LoVo (cell line): ENCODE data around the gene ZRANB2.

Experiments used
- DNase-seq: peaks from one replicate; pipeline ENCODE4 v3.0.0-alpha.2; 2016; ENCODE audit warnings: low spot score

ZRANB2 gene

DNA sequence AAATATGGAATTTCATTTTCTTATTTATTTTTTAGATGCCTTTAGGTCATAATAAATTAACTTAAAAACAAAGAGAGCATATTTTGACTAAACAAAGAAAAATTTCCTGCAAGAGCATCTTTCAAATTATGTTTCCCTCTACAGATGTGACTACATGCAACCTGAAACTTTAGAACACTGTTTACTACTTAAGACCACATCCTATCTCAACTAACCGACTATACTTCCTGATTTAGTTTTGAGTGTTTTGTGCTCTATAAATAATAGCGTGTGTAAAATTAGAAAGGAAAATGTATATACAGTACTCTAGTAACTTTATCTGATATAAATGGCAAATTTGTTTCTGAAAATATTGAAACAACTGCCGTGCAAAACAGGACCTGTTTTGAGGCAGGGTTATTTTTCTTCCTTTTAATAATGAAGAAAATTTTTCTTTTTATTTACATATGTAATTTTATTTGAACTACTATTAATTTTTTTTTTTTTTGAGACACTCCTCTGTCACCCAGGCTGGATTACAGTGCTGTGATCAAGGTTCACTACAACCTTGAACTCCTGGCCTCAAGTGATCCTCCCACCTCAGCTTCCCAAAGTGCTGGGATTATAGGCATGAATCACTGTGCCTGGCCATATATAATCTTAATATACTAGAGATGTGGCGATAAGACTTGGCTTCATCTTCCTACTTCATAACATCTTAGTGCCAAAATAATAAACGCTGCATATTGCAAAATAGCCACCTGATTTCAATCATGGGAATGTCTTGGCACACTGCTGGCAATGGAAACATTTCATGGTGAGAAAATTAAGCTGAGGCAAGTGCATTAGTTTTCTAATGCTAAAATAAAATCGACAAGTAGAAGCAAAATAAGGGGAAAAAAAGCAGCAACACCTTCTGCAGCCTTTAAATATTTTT is 12.3 kb downstream of the ZRANB2 start:
- no peak for DNase-seq

DNA sequence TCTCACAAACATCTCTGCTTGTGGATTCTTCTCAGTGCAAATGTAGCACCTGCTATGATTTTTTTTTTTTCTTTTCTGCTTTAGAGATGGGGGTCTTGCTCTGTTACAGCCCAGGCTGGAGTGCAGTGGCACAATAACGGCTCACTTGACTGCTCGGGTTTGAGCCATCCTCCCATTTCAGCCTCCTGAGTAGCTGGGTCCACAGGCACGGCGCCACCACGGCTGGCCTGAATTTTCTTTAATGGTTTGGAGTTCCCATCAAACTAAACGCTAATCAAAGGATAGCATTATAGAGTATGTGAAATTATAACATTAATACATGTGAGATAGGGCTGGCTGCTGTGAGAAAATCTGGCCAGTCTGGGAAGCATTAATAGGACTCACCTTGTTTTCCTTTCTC is 26.0 kb downstream of the ZRANB2 start:
- DNase-seq = no peak

- DNase-seq = no peak
Measured at GRCh38 chr1:71054281-71054731, 26.5 kb downstream of the ZRANB2 start.

- DNase-seq = no peak
Measured at GRCh38 chr1:71053758-71054157, 27.1 kb downstream of the ZRANB2 start.

DNA sequence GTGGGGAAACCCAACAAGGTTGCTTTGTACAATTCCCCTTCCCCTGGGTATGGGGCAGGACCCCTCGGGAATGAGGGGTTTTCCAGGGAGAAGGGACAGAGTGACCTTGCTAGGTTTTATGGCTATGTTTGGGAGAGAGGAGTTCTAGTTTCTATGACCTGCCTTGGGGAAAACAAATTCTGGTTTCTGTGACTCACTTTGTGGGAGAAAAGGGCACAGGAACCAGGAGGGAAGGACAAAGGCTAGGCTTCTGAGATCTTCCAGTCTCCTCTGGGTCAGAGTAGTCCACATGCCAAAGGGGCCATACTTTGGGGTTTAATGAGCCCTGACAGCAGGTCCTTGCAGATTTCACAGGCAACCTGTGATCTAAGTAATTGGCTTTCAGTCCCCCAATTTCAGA is 27.7 kb downstream of the ZRANB2 start:
- no peak for DNase-seq

GRCh38 chr1:71049951-71050598 is 30.8 kb downstream of the ZRANB2 start:
- DNase-seq = peak; percentile 69

DNA sequence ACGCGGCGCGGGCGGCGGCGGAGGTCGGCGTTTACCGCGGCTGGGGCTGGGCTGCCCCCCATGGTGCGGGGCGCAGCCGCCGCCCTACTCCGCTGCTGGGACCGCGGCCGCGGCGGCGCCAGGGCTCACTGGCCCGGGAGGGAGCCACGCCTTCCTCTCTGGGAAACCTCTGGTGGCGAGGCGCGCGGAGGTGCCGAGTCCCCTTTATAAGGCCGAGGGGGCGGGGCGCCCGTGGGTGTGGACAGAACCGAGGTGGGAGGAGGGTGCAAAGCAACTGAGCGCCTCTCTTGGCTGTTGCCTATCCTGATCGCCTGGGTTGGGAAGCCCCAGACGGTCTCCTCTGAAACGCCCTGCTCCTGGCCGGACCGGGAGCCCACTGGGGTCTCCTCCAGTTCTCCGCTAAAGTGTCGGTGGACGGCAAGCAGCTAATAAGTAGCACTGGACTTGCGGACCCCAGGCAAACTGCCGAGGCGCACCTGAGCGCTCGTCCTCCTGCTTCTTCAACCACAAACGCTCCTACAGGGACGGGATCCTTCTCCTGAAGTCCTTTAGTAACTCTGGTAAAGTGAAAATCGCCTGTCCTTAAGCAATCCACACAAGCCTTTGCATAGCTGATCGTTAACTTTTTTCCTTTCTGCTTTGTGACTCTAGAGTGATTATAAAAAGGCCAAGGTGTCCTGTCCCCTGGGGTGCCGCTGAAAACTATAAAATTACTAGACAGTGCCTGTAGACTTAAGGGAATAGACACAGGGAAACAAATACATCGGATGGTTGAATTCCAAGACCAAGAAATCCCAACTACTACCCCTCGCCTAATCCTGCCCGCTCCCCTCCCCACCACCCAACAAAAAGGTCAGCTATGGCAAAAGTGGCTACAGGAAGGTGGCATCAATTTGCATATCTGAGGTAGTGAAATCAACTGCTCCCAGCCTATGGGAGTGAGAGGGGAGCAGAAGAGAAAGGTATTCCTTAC is 32.9 kb downstream of the ZRANB2 start, which contains the start of gene PTGER3:
Gene PTGER3, minus strand, starts transcription at position 182 of the 973 bp plus-strand sequence. CDS start 239 bp downstream, outside the sequence.
- peak; percentile 52 for DNase-seq

DNA sequence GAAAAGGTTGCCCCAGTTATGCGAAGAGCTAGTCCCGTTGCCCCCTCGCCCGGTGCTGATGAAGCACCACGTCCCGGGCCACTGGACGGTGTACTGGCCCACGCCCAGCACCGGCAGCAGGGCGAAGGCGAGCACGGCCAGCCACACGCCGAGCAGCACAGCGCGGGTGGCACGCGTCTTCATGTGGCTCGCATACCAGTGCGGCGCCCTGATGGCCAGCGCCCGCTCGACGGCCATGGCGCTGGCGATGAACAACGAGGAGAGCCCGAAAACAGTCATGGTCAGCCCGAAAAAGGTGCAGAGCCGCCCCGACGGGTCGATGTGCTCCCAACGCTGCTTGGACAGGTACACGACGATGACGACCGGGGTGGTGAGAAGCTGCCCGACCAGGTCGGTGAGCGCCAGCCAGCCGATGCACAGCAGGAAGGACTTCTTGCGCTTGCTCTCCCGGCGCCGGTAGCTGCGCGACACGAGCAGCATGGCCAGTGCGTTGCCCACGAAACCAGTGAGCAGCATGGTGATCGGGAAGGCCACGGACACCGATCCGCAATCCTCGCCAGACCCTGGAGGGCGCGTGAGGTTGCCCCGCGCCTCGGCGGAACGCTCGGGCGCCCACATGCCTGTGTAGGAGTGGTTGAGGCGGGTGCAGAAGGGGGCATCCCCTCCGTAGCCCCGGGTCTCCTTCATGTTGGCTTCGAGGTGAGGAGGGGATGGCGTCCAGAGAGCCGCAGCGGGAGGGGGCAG is 33.8 kb downstream of the ZRANB2 start:
- no peak for DNase-seq

- no peak for DNase-seq
Measured at GRCh38 chr1:71045463-71046028, 35.3 kb downstream of the ZRANB2 start.

GRCh38 chr1:71044833-71045232 is 36.0 kb downstream of the ZRANB2 start:
- no peak for DNase-seq

- no peak for DNase-seq
Measured at GRCh38 chr1:71043065-71043464, 37.8 kb downstream of the ZRANB2 start.

DNA sequence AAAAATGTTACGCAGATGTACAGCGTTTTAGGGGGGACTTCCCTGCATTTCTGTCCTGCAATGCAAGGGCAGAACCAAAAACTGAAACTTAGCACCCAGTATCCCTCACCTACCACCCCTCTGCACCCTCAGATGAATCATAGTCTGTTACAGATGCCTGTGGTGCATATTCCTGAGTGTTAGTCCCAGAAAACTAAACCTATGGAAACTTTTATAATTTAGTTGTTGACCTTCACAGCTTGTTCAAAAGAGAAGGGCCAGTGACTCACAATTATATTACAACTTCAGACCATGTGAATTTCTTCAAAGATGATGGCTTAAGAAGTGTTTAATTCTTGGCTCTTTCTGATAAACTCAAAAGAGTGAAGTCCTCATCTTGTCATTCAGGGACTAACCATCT is 39.0 kb downstream of the ZRANB2 start:
- DNase-seq = no peak

GRCh38 chr1:71039661-71040262 is 41.1 kb downstream of the ZRANB2 start:
- DNase-seq = no peak

- no peak for DNase-seq
Measured at GRCh38 chr1:71038942-71039341, 41.9 kb downstream of the ZRANB2 start.

DNA sequence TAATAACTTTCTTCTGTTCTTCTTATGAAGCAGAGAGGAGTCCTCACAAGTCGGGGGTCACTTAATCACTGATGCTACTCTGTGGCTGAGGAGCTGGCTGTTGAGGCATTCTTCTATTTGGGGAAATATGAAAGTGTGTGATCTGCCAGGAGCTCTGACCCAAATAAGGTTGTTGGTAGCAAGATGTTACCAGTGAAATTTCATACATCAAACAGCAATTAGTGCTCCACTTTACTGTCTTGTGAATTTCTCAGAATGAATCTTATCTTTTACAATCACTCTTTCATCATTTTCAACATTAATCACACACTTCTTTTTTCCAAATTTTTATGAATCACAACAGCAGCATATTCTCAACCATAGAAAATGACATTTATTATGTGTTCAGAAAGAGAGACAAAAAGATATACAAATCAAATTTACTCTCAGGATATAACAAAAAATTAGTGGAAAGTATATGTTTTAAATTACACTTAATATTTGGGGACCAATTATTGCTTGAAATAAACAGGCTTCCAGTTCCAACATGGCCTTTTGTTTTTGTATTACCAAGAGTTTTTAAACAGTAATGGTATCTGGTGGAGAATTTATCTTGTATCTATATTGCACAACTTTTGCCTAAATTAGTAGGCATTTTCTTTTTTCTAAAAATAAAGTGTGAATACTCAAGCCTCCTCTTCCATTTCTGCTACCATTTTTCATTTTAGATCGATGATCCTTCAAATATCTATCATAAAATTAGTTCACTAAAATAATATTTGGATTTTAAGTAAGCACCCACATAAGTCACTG is 42.8 kb downstream of the ZRANB2 start:
- no peak for DNase-seq

DNA sequence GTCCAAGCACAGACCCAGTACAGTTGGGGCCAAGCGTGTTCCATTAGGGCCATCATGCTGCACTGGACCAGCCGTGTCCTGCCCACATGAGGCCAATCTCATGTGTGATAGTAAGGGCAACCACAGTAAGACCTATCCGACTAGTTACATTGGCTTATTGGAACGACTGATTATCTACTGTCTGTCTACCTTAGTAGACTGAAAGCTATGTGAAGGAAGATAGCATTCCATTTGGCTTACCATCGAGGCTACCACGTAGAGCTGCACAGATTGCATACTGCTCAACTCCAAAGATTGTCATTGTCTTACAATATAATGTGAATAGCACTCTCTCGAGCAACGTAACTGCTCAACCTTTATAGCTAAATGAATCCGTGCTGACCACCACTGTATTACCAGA is 43.8 kb downstream of the ZRANB2 start:
- DNase-seq = no peak

GRCh38 chr1:71033136-71033535 is 47.7 kb downstream of the ZRANB2 start:
- no peak for DNase-seq

DNA sequence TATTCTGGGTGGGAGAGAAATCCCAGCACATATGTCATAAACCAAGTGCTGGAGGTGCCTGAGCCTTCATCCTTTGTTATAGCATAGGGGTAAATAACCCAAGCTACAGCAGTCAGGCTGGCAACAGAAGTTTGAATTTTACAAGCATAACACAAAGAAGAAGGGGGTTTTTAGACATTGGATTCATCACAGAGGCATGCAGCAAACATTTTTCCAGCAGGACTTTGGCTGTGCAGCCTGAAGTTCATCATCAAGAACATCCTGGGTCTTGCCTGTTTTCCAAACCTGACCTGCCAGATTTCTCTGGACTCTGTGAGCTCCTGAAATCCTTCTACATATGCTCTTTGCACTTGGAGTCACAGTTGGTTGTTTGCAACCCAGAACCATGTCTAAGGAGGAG is 49.4 kb downstream of the ZRANB2 start:
- no peak for DNase-seq

DNA sequence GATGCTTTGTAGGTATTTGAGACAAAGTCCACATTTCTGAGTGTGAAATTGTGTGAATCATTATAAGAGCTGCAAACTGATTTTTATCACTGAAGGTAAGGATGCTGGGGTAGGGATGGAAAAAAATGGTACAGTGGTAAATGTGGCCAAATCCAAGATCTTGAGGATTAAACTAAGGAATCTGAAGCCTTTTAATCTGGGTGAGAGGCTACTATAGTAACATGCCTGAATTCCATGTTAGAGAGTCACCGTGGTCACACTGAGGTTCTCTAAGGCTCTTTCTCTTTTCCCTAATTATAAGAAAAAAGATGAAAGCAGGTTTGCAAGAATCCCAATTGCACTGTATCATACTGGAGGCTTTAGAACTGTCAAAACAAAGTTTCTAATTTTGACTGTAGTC is 50.8 kb downstream of the ZRANB2 start:
- DNase-seq = no peak

GRCh38 chr1:71028981-71029380 is 51.9 kb downstream of the ZRANB2 start:
- no peak for DNase-seq
